Central memory CD8-positive, alpha-beta T cell (primary cell): ENCODE data around the gene SPRED1.

Experiments used
- ATAC-seq: fragments of 150-1000 bp; cut with Tn5 transposase; replicated peaks from 2 replicates; pipeline ENCODE4 v1.10.0; 2022; ENCODE audit warnings: mild to moderate bottlenecking, moderate FRiP score, moderate number of reproducible peaks; ENCODE audit not compliant: poor library complexity, severe bottlenecking; ENCODE audit errors: extremely low read depth
- DNase-seq, 2 donors: peaks; one replicate each; pipeline ENCODE4 v3.0.0; 2021; ENCODE audit warnings: low spot score in 2 of 2
- H3K27ac Mint-ChIP-seq: one replicate; pipeline ENCODE4 v1.8.0; 2022; ENCODE audit warnings: low read depth, mild to moderate bottlenecking, moderate library complexity, mixed read lengths
- H3K27me3 Mint-ChIP-seq: one replicate; pipeline ENCODE4 v1.8.0; 2022; ENCODE audit warnings: mixed read lengths
- H3K36me3 Mint-ChIP-seq: one replicate; pipeline ENCODE4 v1.8.0; 2022; ENCODE audit warnings: mild to moderate bottlenecking, moderate library complexity, mixed read lengths; ENCODE audit not compliant: insufficient read depth
- H3K4me1 Mint-ChIP-seq: one replicate; pipeline ENCODE4 v1.8.0; 2022; ENCODE audit warnings: mixed read lengths
- H3K4me3 Mint-ChIP-seq: one replicate; pipeline ENCODE4 v1.8.0; 2022; ENCODE audit warnings: mild to moderate bottlenecking, moderate library complexity, mixed read lengths
- H3K9me3 Mint-ChIP-seq: one replicate; pipeline ENCODE4 v1.8.0; 2022; ENCODE audit warnings: mixed read lengths

SPRED1 gene

DNA sequence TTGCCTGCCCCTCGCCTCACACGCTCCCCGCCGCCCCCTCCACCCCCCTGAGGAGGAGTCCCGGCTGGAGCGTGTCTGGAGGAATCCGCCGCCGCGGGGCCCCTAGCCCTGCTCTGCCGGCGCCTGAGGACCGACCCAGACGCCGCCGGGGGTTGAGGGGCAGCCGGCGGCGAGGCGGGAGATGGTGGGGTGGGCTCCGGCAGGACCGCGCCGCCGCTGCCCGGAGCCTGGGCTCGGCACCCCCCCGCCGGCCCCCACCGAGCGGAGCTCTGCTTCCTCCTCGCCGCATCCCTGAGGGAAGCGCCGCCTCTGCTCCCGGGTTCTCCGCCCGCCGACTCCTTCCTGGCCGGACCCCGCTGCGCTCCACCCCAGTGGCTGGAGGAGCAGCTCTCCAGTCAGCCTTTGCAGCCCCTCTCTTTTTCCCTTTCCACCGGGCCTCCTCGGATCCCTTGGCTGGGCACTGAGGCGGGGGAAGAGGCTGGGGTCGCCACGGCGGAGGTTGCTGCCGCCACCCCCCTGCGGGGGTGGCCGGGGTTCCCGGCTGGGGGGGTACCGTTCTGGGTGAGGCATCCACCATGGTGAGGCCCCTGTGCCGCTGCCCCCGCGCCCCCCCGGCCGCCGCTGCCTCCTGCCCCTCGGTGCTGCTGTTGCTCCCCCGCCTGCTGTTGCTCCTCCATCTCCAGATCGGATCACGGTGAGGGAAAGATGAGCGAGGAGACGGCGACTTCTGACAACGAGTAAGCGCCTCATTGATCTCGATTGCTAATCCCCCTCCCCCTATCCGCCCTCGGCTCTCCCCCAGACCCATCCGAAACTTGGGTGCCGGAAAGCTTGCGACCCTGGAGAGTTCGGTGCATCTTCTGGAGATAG, at the start of gene SPRED1:
Gene SPRED1 (plus strand): TSS at position 356 of the 870 bp plus-strand sequence. CDS start 350 bp downstream, at position 706.
- Mint-ChIP-seq H3K27me3 (no peaks in the 10 kb centered on the region), H3K27ac (peak within 1 kb of the TSS; percentile 93), H3K4me1 (peaks cover 28% of the 10 kb centered on the region), H3K9me3 (no peaks in the 10 kb centered on the region), H3K4me3 (peak within 1 kb of the TSS; percentile 92), H3K36me3 (peaks cover 22% of the 10 kb centered on the region)
- peak; percentile 15 for ATAC-seq
- no peak for DNase-seq

DNA sequence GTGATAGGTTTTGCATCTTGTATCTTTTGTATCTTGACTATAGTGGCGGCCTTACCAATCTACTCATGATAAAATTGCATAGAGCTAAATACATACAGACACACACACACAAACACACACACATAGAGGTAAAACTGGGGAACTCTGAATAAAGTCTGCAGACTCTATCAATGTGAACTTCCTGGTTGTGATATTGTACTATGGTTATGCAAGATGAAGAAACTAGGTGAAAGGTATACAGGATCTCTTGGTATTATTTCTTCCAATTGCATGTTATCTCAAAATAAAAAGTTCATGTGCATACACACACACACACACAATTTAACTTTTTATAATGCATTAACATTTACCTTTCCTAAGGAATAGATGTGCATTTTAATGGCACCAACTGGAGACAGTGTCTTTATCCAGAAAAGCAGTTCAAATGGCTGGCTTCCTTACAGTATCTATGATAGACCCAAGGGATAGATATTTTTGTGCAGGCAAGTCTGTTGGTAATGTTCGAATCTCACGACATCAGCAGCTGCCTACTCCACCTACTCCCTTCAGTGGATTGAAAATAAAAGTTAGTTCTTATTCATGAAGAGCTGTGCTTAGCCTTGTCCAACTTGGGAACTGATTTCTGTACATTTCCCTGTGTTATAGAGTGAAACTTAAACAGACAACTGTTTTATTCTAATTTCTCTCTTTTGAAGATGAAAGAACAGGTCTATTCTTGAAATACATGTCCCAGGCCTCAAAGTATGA, 46.9 kb upstream of the SPRED1 start:
- no peak for ATAC-seq
- Mint-ChIP-seq H3K27ac (no peak overlapping the region), H3K27me3 (peaks cover 42% of the 10 kb centered on the region), H3K36me3 (no peaks in the 10 kb centered on the region), H3K4me3 (no peak overlapping the region), H3K9me3 (no peaks in the 10 kb centered on the region), H3K4me1 (no peaks in the 10 kb centered on the region)
- no peak for DNase-seq

- H3K27me3 Mint-ChIP-seq = peaks cover 27% of the 10 kb centered on the region
- H3K4me1 Mint-ChIP-seq = no peaks in the 10 kb centered on the region
- H3K4me3 Mint-ChIP-seq = no peak overlapping the region
- DNase-seq (no peak), ATAC-seq (no peak)
- H3K9me3 Mint-ChIP-seq = no peaks in the 10 kb centered on the region
- no peak overlapping the region for H3K27ac Mint-ChIP-seq
- peaks cover 1% of the 10 kb centered on the region for H3K36me3 Mint-ChIP-seq
These were observed 45.0 kb upstream of the SPRED1 start for GRCh38 chr15:38207621-38208020.

- H3K9me3 Mint-ChIP-seq = no peaks in the 10 kb centered on the region
These were observed 44.4 kb upstream of the SPRED1 start for GRCh38 chr15:38208206-38208605.

GRCh38 chr15:38208779-38209178, 43.9 kb upstream of the SPRED1 start:
- no peaks in the 10 kb centered on the region for H3K9me3 Mint-ChIP-seq
- H3K27me3 Mint-ChIP-seq = peaks cover 16% of the 10 kb centered on the region

More at GRCh38 chr15:38208206-38208605, 44.4 kb upstream of the SPRED1 start:
- Mint-ChIP-seq H3K36me3 (peaks cover 1% of the 10 kb centered on the region), H3K4me1 (no peaks in the 10 kb centered on the region), H3K4me3 (no peak overlapping the region), H3K27ac (no peak overlapping the region), H3K27me3 (peaks cover 21% of the 10 kb centered on the region)
- ATAC-seq = no peak
- DNase-seq = no peak

DNA sequence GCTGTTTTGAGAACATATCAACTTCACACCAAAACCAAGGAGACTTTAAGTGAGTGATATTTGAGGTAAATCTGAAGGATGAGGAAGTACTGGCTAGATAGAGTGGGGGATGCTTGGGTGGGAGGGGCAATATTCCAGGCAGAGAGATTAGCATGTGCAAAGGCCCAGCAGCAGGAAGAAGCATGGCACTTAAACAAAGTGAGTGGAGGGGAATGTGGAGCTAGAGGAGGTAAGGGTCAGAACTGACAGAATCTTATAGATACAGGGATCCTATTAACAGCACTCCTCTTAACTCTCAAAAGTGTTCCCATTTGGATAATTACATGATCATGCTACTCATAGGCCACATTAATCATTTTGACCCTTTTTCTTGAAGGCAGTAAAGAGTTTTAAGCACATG, 41.4 kb upstream of the SPRED1 start:
- Mint-ChIP-seq H3K4me1 (no peaks in the 10 kb centered on the region), H3K4me3 (no peak overlapping the region), H3K9me3 (no peaks in the 10 kb centered on the region), H3K27me3 (peaks cover 10% of the 10 kb centered on the region), H3K27ac (no peak overlapping the region), H3K36me3 (peaks cover 1% of the 10 kb centered on the region)
- no peak for ATAC-seq
- no peak for DNase-seq

More at GRCh38 chr15:38208779-38209178, 43.9 kb upstream of the SPRED1 start:
- Mint-ChIP-seq H3K36me3 (peaks cover 1% of the 10 kb centered on the region), H3K4me1 (no peaks in the 10 kb centered on the region), H3K27ac (no peak overlapping the region), H3K4me3 (no peak overlapping the region)
- ATAC-seq (no peak), DNase-seq (no peak)

DNA sequence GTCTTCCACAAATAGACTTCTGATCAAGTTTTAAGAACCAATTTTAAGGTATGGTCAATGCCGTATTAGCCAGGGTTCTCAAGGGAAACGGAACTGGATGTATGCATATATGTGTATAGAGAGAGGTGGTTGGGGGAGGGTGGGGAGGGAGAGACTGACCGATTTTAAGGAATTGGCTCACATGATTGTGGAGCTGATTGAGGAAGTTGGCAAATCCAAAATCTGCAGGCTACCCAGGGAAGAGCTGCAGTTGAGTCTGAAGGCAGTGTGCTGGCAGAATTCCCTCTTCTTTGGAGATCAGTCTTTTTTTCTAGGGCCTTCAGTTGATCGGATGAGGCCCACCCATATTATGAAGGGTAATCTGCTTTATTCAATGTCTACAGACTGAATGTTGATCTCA, 40.8 kb upstream of the SPRED1 start:
- Mint-ChIP-seq H3K27ac (no peak overlapping the region), H3K27me3 (peaks cover 8% of the 10 kb centered on the region)

GRCh38 chr15:38212729-38213351, 39.8 kb upstream of the SPRED1 start:
- Mint-ChIP-seq H3K36me3 (peaks cover 1% of the 10 kb centered on the region), H3K27ac (no peak overlapping the region), H3K4me3 (no peak overlapping the region), H3K27me3 (no peaks in the 10 kb centered on the region), H3K4me1 (no peaks in the 10 kb centered on the region), H3K9me3 (no peaks in the 10 kb centered on the region)
- DNase-seq (no peak), ATAC-seq (no peak)

More for the DNA sequence above, 40.8 kb upstream of the SPRED1 start:
- Mint-ChIP-seq H3K36me3 (peaks cover 1% of the 10 kb centered on the region), H3K4me1 (no peaks in the 10 kb centered on the region), H3K9me3 (no peaks in the 10 kb centered on the region), H3K4me3 (no peak overlapping the region)
- no peak for ATAC-seq
- DNase-seq = no peak

DNA sequence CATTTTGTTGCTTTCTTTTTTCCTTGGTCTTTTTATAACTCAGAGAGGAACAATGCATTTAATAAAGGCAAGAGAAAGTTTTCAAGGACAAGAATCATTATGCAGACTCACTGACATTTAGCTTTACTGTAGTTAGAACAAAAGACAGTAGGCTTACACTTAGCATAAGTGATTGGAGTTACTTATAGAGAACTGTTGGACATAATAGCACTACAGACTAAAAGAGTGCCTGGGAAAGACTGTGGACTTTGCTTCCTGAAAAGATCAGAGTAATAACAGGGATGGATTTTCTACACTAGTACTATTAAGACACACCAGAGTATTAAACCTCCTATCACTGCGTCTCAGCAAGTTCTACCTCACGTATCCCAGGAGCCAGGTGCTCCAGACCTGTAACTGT, 39.3 kb upstream of the SPRED1 start:
- H3K27me3 Mint-ChIP-seq = no peaks in the 10 kb centered on the region
- peaks cover 1% of the 10 kb centered on the region for H3K36me3 Mint-ChIP-seq
- H3K4me1 Mint-ChIP-seq = no peaks in the 10 kb centered on the region
- H3K27ac Mint-ChIP-seq = no peak overlapping the region
- ATAC-seq (no peak), DNase-seq (no peak)
- no peak overlapping the region for H3K4me3 Mint-ChIP-seq
- no peaks in the 10 kb centered on the region for H3K9me3 Mint-ChIP-seq

DNA sequence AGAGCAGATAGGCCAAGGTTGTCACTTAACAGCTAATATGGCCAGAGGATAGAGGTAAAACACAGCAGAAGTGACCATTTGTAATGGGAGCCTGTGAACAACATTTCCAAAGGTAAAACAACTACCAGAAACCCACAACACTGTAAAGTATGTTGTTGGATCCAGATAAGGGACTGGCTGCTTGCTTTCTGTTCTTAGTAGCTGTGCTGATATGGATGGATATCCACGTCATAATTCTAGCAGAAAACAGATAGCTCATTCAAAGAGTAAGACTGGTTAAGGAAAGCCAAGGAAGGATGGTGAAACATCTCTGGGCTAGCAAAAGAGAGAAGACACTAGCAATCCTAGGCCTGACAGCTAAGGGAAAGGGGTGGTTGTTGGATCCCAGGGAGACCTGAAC, 36.9 kb upstream of the SPRED1 start:
- no peaks in the 10 kb centered on the region for H3K9me3 Mint-ChIP-seq
- H3K4me1 Mint-ChIP-seq = no peaks in the 10 kb centered on the region
- ATAC-seq = no peak
- no peak overlapping the region for H3K27ac Mint-ChIP-seq
- no peaks in the 10 kb centered on the region for H3K27me3 Mint-ChIP-seq
- DNase-seq = no peak
- no peak overlapping the region for H3K4me3 Mint-ChIP-seq
- peaks cover 1% of the 10 kb centered on the region for H3K36me3 Mint-ChIP-seq

GRCh38 chr15:38216763-38217162, 35.9 kb upstream of the SPRED1 start:
- H3K4me1 Mint-ChIP-seq = no peaks in the 10 kb centered on the region
- H3K4me3 Mint-ChIP-seq = no peak overlapping the region
- no peaks in the 10 kb centered on the region for H3K9me3 Mint-ChIP-seq
- no peak overlapping the region for H3K27ac Mint-ChIP-seq
- H3K27me3 Mint-ChIP-seq = no peaks in the 10 kb centered on the region
- no peaks in the 10 kb centered on the region for H3K36me3 Mint-ChIP-seq
- ATAC-seq = no peak
- DNase-seq = no peak

- no peak overlapping the region for H3K27ac Mint-ChIP-seq
- no peaks in the 10 kb centered on the region for H3K36me3 Mint-ChIP-seq
- H3K27me3 Mint-ChIP-seq = no peaks in the 10 kb centered on the region
- H3K4me3 Mint-ChIP-seq = no peak overlapping the region
- no peaks in the 10 kb centered on the region for H3K4me1 Mint-ChIP-seq
- no peaks in the 10 kb centered on the region for H3K9me3 Mint-ChIP-seq
- DNase-seq (no peak), ATAC-seq (no peak)
These were observed 35.4 kb upstream of the SPRED1 start for GRCh38 chr15:38217191-38217595.
